Left ventricle myocardium inferior (tissue), 1 donor: Measurements from ENCODE around the gene CLDN15. TPM values are rescaled to one million over a fixed set of nuclear protein-coding genes. Genes with fewer than 3 reads are reported as not detected.

Source experiments
- DNase-seq: peaks from one replicate; pipeline ENCODE4 v3.0.0-alpha.2; 2020
- H3K27ac ChIP-seq: fragments of 200-600 bp; replicated peaks from 2 replicates; pipeline ENCODE4 v1.8.0; 2021
- H3K27me3 ChIP-seq: fragments of 200-600 bp; 2 replicates; pipeline ENCODE4 v1.8.0; 2021; ENCODE audit warnings: low read depth
- H3K36me3 ChIP-seq: fragments of 200-600 bp; 2 replicates; pipeline ENCODE4 v1.8.0; 2021
- H3K4me1 ChIP-seq: fragments of 200-600 bp; 2 replicates; pipeline ENCODE4 v1.8.0; 2021
- H3K4me3 ChIP-seq: fragments of 200-600 bp; 2 replicates; pipeline ENCODE4 v1.8.0; 2021; ENCODE audit warnings: mild to moderate bottlenecking, moderate library complexity
- H3K9me3 ChIP-seq: fragments of 200-600 bp; replicated peaks from 2 replicates; pipeline ENCODE4 v1.8.0; 2021
- CTCF ChIP-seq: fragments of 200-600 bp; IDR thresholded peaks from 2 replicates; pipeline ENCODE4 v1.8.0; 2021; ENCODE audit warnings: antibody characterized with exemption, mild to moderate bottlenecking, borderline replicate concordance
- intact Hi-C: fragments of 100-400 bp; cut with micrococcal nuclease; formaldehyde crosslinking; loops from one replicate; pipeline ENCODE4 v1.11.0; 2022
- total RNA-seq: library from RNA; stranded (reverse); fragmentation: NEBNext Ultra II Directional; extraction: Animal tissue kit (Norgen Biotek cat#: 25700); gene quantifications from one replicate; pipeline ENCODE4 v1.2.1, GENCODE V29; 2021
- donor health status: DM: no; HTN: yes; CAD: no; lungs with severe emphysema.

The CLDN15 gene
- total RNA-seq, 1 donor from 2014 or later, result 2.2 TPM

- no peak for TF ChIP-seq CTCF
- Histone ChIP-seq H3K9me3 (no peaks in the 10 kb centered on the region), H3K27me3 (no peaks in the 10 kb centered on the region), H3K4me1 (peaks cover 59% of the 10 kb centered on the region), H3K27ac (no peak overlapping the region), H3K4me3 (no peak overlapping the region), H3K36me3 (peaks cover 20% of the 10 kb centered on the region)
- DNase-seq, result no peak
- intact Hi-C loops, result no loop called here
Measured at GRCh38 chr7:101235522-101235921, 2.1 kb downstream of the CLDN15 start.

- peaks cover 16% of the 10 kb centered on the region for H3K36me3 ChIP-seq
- TF ChIP-seq CTCF, result peak; percentile 39
- H3K4me1 ChIP-seq, result peaks cover 57% of the 10 kb centered on the region
Measured at GRCh38 chr7:101235050-101235449, 2.6 kb downstream of the CLDN15 start.

GRCh38 chr7:101234636-101235035, 3.0 kb downstream of the CLDN15 start:
- no peak for DNase-seq
- H3K27me3 ChIP-seq, result no peaks in the 10 kb centered on the region
- no peak for TF ChIP-seq CTCF
- peaks cover 13% of the 10 kb centered on the region for H3K36me3 ChIP-seq
- intact Hi-C loops, result no loop called here
- no peak overlapping the region for H3K27ac ChIP-seq
- H3K4me3 ChIP-seq, result no peak overlapping the region
- no peaks in the 10 kb centered on the region for H3K9me3 ChIP-seq
- H3K4me1 ChIP-seq, result peaks cover 53% of the 10 kb centered on the region

More at GRCh38 chr7:101235050-101235449, 2.6 kb downstream of the CLDN15 start:
- no peak for DNase-seq
- H3K4me3 ChIP-seq, result no peak overlapping the region
- H3K27ac ChIP-seq, result no peak overlapping the region
- H3K9me3 ChIP-seq, result no peaks in the 10 kb centered on the region
- no peaks in the 10 kb centered on the region for H3K27me3 ChIP-seq
- intact Hi-C loops, result no loop called here

GRCh38 chr7:101233907-101234547, 3.6 kb downstream of the CLDN15 start:
- H3K9me3 ChIP-seq, result no peaks in the 10 kb centered on the region
- H3K27ac ChIP-seq, result no peak overlapping the region
- peaks cover 15% of the 10 kb centered on the region for H3K36me3 ChIP-seq
- H3K4me1 ChIP-seq, result peaks cover 46% of the 10 kb centered on the region
- H3K4me3 ChIP-seq, result no peak overlapping the region
- H3K27me3 ChIP-seq, result no peaks in the 10 kb centered on the region
- DNase-seq, result no peak
- intact Hi-C loops, result no loop called here
- no peak for TF ChIP-seq CTCF

- no peaks in the 10 kb centered on the region for H3K27me3 ChIP-seq
- peaks cover 23% of the 10 kb centered on the region for H3K36me3 ChIP-seq
- no peak for DNase-seq
- no peak for TF ChIP-seq CTCF
- intact Hi-C loops, result no loop called here
- peaks cover 29% of the 10 kb centered on the region for H3K4me1 ChIP-seq
- peak overlapping the region; percentile 50 for H3K4me3 ChIP-seq
- no peaks in the 10 kb centered on the region for H3K9me3 ChIP-seq
- H3K27ac ChIP-seq, result peak overlapping the region; percentile 23
Measured at GRCh38 chr7:101232141-101232850, 5.3 kb downstream of the CLDN15 start.
